Measurements from ENCODE around the gene IGSF5.
"Not testable (repeated sequence)": the region's sequence is repeated elsewhere in the genome, so short reads cannot be mapped to it uniquely, and the experiment has no call there.

The IGSF5 gene

DNA sequence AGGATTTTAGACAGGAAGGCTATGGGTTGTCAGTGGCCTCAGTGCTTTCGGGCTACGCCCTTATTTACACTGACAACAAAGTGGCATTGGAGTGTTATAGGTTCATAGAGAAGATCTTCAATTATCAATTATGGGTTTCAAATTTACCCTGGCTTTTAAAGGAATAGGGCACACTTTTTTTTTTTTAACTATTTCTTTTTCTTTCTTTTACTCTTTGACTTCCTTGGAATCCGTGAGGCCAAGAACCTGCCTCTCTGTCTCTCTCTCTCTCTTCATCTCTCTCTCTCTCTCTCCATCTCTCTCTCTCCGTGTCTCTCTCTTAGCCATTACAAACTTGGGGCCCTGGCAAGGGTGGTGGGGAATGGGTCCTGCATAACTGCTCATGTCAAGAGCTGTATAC is at the start of gene IGSF5:
Gene IGSF5, plus strand, starts transcription at position 301 of the 400 bp plus-strand sequence. CDS start 327 bp downstream, outside the sequence.
- not testable (repeated sequence) for DNase-seq

DNA sequence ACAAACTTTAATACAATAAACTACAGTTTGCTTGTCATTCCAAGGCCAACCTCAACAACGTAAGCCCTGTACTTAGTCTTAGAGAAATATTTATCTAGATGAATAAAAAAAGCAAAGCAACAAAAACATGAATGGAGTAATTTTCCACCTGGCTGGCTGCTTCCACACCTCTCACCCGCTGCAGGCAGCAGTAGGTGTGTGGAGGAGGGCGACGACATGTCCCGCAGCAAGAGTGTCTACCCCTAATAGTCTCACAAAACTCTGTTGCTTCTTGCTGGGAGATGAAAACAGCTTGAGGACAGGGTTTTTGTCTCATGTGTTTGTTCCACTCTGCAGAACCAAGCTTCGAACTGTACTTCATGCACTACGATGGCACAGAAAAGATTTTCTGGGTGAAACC is 48.8 kb upstream of the IGSF5 start:
- no peak for DNase-seq

DNA sequence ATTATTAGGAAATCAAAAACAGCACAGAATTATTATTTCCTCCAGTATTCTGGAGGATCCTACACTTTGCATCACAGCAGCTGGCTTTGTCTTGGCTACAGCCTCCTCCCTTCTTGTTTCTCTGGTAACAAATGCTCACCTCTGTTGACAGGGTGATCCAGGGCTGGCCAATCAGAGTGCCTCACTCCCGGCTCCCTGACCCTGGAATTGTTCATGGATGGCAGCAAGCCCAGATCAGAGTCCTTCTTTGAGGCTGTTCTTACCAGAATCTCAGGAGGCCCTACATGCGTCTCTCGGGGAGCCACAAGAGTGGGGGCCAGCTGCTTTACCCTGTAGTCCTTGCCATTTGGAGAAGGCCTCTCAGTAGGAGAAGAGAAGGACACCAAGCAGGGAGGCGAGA is 48.4 kb upstream of the IGSF5 start:
- DNase-seq, result no peak

DNA sequence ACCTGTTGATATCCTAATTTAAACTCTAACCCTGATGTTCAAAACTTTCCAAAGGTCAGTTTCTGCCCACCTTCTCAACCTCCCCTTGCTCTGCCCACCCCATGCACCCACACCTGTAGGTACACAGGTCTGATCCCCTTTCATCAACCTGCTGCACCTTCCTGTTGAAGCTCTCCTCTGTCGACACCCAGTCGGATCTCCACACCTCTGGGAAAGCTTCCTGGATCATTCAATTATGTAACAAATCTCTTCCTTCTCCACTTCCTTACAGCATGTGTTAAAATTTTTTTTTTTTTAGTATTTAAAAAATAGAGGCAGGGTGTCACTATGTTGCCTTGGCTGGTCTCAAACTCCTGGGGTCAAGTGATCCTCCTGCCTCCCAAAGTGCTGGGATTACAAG is 44.7 kb upstream of the IGSF5 start:
- DNase-seq, result no peak

DNA sequence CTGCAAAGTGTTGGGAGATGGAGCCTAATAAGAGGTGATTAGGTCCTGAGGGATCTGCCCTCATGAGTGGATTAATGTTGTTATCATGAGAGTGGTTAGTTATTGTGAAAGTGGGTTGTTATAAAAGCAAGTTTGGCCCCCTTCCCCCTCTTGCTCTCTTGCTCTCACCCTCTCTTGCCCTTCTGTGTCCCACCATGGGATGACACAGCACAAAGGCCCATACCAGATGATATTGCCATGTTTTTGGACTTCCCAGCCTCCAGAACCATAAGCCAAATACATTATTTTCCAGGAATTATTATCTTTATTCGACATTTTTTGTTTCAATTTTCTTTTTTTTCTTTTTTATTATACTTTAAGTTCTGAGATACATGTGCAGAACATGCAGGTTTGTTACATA is 41.4 kb upstream of the IGSF5 start:
- DNase-seq, result no peak

DNA sequence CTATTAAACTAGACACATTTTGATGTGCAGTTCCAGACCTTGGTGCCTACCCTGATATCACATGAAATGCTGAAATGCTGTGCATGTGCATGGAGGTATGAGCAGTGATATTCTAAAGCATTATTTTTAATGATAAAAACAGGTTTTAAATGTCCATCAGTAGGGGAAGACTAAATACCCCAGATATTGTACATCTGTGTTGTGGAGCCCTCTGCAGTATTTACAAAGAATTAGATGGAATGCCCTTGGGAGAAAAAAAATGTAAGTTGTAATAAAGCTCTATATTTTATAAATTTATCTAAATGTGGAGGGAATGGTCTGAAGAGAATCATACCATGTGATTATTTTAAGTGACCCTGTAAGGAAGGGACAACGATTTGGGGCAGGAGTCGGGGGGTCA is 39.1 kb upstream of the IGSF5 start:
- no peak for DNase-seq

DNA sequence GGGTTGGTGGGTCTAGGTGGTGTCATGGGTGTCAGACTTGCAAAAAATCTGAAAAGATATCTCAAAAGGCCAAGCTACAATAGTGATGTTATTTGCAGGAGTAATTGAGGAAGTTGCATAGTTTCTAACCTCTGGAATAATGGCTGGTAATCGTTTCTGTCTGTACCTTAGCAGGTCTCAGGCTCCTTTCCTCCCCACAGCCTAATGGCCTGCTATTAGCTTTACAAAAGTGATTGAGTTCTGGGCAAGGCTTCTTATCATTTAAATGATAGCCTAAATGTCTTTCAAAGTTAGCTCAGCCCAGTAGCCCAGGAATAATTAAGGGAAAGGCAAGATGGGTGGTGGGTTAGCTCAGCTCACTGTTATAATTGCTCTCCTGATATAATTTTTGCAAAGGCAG is 37.7 kb upstream of the IGSF5 start:
- DNase-seq, result no peak

DNA sequence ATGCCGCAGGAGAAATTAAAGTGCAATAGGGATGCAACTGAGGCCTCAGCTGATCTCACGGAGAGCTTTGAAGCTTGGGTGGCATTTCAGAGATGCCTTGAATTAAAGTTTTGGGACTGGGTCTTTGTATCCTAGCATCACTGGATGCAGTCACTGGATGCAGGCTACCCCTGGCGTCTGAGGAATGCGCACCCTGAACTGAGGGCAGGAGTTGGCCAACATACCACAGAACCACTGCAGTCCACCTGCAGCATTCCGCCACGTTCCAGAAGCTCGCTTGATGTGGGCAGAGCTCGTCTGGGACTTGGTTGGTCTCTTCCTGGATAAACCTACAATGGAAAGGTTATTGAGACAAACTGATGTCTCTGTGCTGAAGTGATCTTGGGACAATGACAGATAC is 34.1 kb upstream of the IGSF5 start:
- DNase-seq, result no peak

DNA sequence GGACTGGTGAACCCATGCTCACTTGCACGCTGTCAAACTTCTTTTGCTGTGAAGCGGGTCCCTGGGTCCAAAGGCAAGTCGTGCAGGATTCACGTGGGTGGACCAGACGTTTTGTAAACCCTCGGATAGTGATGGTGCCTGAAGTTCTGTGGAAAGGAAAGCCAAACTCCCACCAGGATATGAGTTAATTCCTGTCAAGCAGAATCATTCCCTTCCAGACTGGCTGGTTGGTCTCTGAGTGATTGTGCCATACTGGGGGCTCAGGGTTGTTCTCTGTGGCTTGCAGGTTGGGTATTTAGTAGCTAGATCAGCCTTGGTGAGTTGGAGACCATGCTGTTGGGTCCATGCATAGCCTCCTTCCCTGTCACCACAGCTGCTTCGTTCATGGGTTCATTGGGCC is 32.7 kb upstream of the IGSF5 start:
- no peak for DNase-seq

DNA sequence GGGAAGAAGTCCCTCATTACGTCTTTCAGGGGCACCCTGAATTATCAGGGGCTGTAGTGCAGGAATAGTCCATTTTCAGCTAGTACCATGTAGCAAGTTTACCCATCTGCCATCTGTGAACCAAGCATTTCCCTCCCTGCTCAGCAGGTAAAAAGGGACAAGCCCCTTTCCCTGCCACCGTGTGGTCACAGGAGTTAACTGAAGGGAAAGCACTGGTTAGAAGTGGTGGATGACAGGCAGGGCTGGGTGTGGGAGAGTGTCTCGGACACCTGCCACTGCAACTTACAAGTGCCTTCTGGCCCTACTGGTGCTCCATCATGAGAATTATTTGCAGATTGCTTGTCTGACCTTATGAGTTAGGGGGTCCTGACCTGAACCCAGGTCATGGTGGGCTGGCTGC is 32.0 kb upstream of the IGSF5 start:
- DNase-seq, result peak; percentile 64

DNA sequence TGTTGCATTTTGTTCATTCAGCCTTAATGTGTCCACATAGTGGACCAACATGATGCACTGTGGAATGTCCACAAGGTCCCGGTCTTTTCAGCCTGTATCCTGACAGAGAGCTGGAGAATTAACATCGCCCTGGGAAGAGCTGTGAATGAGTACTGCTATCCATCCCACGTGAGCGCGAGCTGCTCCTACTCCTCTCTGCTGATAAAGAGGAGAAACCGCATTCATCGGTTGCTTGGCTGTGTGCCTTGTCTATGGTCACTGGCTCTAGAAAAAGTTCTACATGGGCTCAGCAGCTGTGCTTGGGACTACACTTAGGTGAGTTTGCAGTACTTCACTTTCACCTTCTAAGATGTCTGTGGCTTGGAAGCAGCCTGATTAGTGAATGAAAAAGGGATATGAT is 31.1 kb upstream of the IGSF5 start:
- no peak for DNase-seq

DNA sequence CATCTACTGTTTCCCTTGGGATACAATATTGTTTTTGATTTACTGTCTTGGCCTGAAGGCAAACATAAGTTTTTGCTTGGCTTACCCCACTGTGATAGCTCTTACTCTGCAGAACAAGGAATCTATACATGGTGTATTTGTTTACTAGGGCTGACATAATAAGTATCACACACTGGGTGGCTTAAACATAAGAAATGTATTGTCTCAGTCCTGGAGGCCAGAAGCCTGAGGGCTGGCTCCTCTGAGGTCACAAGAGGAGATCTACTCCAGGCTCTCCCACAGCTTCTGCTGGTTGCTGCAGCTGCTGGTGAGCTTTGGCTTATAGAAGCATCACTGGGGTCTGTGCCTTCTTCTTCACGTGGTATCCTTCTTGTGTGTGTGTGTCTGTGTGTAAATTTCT is 30.7 kb upstream of the IGSF5 start:
- DNase-seq, result no peak

DNA sequence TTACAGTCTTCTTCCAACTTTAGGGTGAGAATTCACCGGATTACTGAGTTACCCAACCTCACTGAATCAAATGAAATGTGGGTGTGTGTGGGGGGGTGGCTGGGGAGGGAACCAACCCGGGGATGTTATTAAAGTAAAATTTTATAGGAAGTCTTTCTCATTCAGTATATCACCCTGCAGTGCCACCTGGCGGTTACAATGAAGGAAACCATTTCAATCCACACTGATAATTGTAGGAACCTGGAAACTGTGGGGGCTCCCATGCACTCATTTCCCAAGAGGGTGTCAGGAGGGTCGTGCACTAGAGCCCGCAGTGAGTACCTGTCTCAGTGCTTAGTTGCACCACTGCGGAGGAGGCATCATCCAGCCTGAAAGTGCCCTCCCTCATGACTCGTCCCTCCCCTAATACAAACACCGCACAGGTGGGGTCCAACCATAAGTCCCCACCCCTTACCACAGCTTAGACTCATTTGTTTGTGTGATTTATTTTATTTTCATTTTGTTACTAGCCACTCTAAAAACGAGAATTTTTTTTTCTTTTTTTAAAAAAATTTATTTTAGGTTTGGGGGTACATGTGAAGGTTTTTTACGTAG is 29.1 kb upstream of the IGSF5 start:
- no peak for DNase-seq

DNA sequence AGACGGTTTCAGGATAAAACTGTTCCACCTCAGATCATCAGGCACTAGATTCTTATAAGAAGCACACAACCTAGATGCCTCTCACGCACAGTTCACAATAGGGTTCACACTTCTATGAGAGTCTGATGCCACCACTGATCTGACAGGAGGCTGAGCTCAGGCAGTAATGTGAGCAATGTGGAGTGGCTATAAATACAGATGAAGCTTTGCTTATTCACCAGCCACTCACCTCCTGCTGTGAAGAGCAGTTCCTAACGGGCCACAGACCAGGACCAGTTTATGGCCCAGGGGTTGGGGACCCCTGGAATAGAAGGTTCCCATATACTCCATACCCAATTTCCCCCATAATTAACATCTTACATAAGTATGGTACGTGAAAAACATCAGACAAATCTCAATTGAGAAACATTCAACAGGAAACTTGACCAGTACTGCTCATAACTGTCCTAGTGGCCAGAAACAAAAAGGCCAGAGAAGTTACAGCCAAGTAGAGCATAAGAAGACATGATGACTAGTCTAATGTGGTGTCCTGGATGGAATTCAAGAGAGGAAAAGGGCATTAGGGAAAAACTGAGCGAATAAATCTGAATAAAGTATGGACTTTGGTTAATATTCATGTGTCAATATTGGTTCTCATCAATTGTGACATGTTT is 24.7 kb upstream of the IGSF5 start:
- no peak for DNase-seq

DNA sequence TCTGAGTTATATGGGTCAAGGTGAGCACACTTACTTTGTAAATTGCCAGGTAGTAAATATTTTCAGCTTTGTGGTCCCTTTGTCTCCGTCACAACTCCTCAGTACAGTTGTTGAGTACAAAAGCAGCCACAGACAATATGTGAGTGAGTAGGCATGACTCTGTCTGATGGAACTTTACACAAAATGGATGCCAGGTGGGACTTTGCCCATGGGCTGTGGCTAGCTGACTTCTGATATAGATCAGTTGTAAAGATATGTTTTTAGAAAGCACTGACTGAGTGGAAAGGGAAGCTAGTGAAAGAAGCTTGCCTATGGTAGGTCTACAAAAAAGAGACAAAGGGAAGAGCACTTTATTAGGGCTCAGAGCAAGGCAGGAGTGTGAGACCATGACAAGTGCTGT is 23.1 kb upstream of the IGSF5 start:
- no peak for DNase-seq

DNA sequence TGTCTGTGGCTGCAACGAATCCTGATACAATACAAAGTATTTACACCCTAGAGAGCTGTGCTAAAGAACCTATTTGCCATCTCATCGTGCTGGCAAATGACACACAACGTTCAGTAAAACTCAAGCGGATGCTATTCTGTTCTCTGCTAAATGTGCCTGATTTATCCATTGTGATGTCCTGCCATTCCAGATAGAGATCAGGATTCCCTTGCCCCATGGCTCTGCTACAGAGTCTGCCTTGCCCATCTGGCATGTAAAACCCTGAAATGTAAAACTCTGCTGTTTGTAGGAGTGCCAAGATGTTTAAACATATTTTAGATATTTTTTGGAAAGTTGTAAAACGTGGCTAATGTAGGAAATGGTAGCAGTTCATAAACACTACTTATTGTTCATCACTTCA is 20.0 kb upstream of the IGSF5 start:
- DNase-seq, result no peak

DNA sequence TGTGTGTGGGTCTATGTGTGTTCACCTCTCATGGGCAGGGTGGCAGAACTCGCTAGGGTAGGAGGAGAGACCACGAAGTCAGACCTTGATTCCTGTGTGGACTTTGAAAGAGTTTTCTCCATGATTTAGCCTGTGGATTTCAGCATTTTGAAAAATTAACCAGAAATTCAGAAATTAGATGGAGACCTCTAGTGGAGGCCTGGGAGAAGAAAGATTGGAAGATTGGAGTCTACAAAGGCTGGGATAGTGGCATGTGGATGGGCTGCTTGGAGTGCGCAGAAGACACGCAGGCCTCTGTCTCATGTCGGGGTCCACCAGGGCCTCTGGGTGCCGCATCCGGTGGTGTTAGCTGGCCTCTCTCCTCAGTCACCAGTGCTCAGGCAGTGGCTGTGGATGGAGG is 18.9 kb upstream of the IGSF5 start:
- DNase-seq, result no peak

DNA sequence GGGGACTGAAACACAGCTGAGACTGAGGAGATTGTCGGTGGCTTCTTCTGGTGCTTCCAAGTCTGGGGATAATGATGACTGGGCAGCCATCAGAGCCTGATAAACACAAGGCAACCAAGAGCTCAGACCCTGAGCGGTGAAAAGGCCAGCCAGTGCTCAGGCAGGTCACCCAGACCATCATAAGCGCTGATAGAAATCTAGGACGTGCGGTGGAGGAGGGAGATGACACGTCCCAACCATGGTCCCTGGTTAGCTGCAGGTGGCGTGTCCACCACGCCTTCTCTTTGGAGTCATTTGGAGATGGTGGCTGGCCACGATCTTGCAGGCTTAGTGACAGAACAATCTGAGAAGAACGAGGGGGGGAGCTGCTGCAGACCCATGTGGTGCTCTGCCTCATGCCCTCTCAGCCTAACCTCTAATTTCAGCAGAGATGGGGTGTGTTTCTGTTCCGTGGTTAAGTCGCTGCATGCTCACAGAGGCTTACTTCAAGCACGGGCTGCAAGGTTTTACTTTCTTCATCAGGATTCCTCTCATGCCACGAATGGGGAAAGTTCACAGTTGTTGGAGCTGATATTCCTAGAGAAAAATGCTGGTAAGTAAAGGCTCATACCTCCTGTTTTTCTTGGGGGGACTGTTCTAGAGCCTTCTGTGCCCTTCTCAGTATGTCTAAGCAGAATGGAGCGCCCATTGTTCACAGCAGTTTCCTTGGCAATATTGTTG is 17.4 kb upstream of the IGSF5 start:
- no peak for DNase-seq

DNA sequence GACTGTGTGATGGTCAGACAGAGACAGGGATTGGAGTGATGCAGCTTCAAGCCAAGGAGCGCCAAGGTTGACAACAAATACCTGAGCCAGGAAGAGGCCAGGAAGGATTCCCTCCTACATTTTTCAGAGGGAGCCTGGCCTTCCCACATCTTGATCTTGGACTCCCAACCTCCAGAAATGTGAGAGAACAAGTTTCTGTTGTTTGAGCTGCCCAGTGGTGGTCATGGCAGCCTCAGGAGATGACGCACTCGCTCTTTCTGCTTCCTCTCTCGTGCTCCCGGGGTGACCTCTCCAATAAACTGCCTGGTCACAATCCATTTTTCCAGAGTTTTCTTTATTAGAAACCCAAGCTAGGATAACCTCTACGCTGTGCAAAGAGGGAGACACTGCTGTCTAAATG is 16.6 kb upstream of the IGSF5 start:
- no peak for DNase-seq

DNA sequence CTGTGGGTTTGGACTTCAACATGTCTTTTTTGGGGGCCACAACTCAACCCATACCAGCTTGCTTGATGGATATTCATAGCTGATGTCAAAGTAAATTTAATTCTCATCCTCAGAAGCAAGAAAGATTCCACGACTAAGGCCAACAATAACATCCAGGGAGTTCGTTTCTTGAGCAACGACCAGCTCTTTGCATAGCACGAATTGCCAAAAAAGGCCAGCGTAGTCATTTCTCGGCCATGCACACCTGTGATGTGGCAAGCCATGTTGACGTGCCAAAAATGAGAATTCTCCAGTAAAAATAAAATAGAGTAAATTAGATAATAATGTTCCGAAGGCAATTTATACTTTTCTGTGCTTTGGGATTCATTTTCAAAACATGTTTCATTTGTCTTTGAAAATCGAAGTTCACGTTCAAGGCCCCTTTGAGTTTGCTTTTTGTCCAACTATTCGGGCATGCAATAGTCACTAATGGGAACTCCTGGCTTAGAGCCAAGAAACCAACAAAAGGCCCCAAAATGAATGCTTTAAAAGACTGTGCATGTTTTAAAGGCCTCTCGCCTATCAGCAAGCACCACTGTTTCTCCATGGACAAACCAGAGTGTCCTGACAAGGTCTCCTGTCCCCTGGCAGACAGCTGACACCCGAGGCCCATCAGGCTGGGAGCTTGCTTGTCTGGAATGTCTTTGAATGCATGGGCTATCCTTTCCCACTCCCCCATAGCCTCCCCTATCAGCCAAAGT is 14.4 kb upstream of the IGSF5 start:
- no peak for DNase-seq

DNA sequence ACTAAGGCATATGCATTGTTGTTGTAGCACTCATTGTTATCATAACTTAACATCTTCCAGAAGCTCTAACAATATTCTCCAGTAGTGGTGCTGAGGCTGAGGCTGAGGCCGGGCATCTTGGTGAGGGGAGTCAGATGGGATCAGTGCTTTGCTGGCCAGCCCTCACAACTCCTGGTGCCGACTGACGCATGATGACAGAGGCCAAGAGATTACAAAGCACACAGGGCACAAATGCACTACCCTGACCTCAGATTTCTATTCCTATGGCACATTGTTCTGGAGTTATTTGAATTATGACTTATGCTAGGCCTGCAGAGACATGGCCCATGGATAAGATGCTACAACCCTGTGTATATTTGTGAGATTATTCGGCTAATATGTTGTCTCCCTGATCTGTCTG is 8.3 kb upstream of the IGSF5 start:
- DNase-seq, result no peak

DNA sequence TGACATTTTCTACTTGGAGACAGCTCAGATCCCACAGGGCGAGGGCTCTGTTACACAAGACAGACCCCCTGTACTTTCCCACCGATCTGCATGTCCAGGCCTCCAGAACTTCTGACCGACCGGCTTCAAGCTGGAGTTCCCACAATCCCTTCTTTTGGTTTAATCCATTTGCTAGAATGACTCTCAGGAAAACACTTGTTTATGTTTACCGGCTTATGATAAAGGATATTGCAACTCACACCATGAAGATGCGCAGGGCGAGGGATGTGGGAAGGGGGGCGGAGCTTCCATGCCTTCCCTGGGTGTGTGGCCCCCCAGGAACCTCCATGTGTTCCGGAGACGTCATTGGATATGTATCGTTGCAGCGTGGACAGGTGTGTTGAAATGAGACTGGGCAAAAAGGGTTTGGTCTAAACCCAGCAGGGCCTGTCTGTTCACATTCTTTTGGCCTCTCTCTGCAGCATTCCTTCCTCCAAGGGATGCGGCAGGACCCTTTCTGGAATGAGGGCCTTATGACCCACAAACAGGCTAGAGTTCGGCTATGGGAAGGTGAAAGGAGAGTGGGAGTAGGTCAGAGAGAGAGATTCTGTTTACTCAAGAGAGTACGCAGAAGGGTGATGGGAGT is 7.5 kb upstream of the IGSF5 start:
- DNase-seq, result peak; percentile 88

DNA sequence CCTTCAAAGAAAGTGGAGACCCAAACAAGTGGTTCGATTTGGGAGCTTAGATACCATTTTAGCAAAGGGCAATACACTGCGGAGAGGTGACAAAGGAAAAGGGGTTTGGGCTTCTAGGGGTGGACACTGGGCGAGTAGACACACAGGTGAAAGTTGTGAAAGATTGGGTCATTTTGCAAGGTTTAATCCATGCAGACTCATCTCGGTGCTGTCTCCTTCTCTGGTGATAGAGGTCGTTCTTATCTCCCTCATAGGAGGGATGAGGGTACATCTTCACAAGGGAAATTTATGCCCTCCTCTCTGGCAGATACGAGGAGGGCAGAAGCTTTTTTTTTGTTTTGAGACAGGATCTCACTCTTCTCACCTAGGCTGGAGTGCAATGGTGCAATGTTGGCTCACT is 6.4 kb upstream of the IGSF5 start:
- no peak for DNase-seq

All from islet precursor cell (in vitro differentiated cells).